Measurements from ENCODE around the gene RPIA.

RPIA gene

GRCh38 chr2:88737385-88737784 is 45.9 kb downstream of the RPIA start:
- no peak for DNase-seq (ENCODE audit: low spot score)
- in situ Hi-C loops (cut with MboI; ENCODE audit: low sequenced_read_pairs, unreplicated experiment) = no loop called here
- TF ChIP-seq, protein P1, sequence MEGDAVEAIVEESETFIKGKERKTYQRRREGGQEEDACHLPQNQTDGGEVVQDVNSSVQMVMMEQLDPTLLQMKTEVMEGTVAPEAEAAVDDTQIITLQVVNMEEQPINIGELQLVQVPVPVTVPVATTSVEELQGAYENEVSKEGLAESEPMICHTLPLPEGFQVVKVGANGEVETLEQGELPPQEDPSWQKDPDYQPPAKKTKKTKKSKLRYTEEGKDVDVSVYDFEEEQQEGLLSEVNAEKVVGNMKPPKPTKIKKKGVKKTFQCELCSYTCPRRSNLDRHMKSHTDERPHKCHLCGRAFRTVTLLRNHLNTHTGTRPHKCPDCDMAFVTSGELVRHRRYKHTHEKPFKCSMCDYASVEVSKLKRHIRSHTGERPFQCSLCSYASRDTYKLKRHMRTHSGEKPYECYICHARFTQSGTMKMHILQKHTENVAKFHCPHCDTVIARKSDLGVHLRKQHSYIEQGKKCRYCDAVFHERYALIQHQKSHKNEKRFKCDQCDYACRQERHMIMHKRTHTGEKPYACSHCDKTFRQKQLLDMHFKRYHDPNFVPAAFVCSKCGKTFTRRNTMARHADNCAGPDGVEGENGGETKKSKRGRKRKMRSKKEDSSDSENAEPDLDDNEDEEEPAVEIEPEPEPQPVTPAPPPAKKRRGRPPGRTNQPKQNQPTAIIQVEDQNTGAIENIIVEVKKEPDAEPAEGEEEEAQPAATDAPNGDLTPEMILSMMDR (IDR thresholded peaks at IDR 0.05; ENCODE audit: borderline replicate concordance, control extremely low read depth, extremely low read depth, insufficient read depth, missing control alignments) = no peak

- DNase-seq (ENCODE audit: low spot score) = no peak
- TF ChIP-seq, protein P1 (IDR thresholded peaks at IDR 0.05; ENCODE audit: borderline replicate concordance, control extremely low read depth, extremely low read depth, insufficient read depth, missing control alignments) = no peak
- in situ Hi-C loops (cut with MboI; ENCODE audit: low sequenced_read_pairs, unreplicated experiment) = no loop called here
Measured at GRCh38 chr2:88738271-88738670, 46.8 kb downstream of the RPIA start.

- peak; percentile 69 for DNase-seq (ENCODE audit: low spot score)
- TF ChIP-seq, protein P1 (IDR thresholded peaks at IDR 0.05; ENCODE audit: borderline replicate concordance, control extremely low read depth, extremely low read depth, insufficient read depth, missing control alignments) = peak; percentile 89
- in situ Hi-C loops (cut with MboI; ENCODE audit: low sequenced_read_pairs, unreplicated experiment) = no loop called here
Measured at GRCh38 chr2:88739985-88740600, 48.6 kb downstream of the RPIA start.

- TF ChIP-seq, protein P1 (IDR thresholded peaks at IDR 0.05; ENCODE audit: borderline replicate concordance, control extremely low read depth, extremely low read depth, insufficient read depth, missing control alignments) = no peak
- no peak for DNase-seq (ENCODE audit: low spot score)
- in situ Hi-C loops (cut with MboI; ENCODE audit: low sequenced_read_pairs, unreplicated experiment) = no loop called here
Measured at GRCh38 chr2:88746929-88747490, 55.5 kb downstream of the RPIA start.

DNA sequence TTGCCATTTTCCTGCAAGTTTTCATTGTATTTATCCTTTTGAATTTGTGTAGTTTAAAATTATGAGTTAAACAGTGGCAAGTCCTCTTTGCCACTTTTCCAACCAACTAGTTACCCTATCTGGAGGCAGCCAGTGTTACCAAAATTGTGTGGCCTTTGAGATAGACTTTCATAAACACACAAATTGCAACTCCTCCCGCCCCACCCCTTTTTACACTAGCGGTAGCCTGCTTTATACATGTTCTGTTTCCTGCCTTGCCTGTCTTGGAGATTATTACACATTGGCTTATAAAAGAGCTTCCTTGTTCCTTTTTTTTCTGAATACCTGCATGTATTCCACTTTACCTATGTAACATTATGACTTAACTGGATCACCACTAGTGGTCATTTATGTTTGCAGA is 56.5 kb downstream of the RPIA start:
- TF ChIP-seq, protein P1 (IDR thresholded peaks at IDR 0.05; ENCODE audit: borderline replicate concordance, control extremely low read depth, extremely low read depth, insufficient read depth, missing control alignments) = no peak

GRCh38 chr2:88751768-88752167 is 60.3 kb downstream of the RPIA start:
- no peak for DNase-seq (ENCODE audit: low spot score)
- in situ Hi-C loops (cut with MboI; ENCODE audit: low sequenced_read_pairs, unreplicated experiment) = no loop called here
- TF ChIP-seq, protein P1 (IDR thresholded peaks at IDR 0.05; ENCODE audit: borderline replicate concordance, control extremely low read depth, extremely low read depth, insufficient read depth, missing control alignments) = no peak

More for the DNA sequence above, 56.5 kb downstream of the RPIA start:
- in situ Hi-C loops (cut with MboI; ENCODE audit: low sequenced_read_pairs, unreplicated experiment) = no loop called here
- DNase-seq (ENCODE audit: low spot score) = no peak

Measured in GM13976 (cell line).